ENCODE results near the gene TACR1. TPM values are rescaled to one million over a fixed set of nuclear protein-coding genes. Genes with fewer than 3 reads are reported as not detected.

TACR1 gene
- total RNA-seq, 3 donors from 2014 or later = 1.3 to 5.9 (median 2.4) TPM

DNA sequence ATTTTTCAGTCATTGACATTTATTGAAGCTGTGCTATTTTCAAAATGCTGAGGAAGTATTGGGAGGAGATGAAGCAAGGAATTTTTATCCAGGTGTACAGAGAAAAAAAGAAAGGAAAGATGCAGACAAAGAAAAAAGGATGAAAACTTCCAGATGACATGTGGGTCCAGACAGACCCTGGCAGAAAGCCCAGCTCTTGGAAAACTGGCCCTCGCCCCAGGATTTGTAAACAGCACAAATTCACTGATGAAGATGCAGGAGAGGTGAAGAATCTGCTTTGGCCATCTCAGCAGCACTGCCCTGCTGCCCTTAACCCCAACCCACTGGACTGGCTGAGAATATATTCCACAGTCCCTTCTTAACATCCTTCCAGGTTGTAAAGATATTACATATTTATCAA lies 12.5 kb downstream of the TACR1 start:
- no peaks in the 10 kb centered on the region for H3K27me3 ChIP-seq
- H3K36me3 ChIP-seq = no peaks in the 10 kb centered on the region
- intact Hi-C loops (cut with DNase I; ENCODE audit: low total_unique reads) = no loop called here
- H3K27ac ChIP-seq = no peak overlapping the region
- TF ChIP-seq, protein P1, sequence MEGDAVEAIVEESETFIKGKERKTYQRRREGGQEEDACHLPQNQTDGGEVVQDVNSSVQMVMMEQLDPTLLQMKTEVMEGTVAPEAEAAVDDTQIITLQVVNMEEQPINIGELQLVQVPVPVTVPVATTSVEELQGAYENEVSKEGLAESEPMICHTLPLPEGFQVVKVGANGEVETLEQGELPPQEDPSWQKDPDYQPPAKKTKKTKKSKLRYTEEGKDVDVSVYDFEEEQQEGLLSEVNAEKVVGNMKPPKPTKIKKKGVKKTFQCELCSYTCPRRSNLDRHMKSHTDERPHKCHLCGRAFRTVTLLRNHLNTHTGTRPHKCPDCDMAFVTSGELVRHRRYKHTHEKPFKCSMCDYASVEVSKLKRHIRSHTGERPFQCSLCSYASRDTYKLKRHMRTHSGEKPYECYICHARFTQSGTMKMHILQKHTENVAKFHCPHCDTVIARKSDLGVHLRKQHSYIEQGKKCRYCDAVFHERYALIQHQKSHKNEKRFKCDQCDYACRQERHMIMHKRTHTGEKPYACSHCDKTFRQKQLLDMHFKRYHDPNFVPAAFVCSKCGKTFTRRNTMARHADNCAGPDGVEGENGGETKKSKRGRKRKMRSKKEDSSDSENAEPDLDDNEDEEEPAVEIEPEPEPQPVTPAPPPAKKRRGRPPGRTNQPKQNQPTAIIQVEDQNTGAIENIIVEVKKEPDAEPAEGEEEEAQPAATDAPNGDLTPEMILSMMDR (IDR thresholded peaks at IDR 0.05) = no peak
- no peak for TF ChIP-seq POLR2AphosphoS5 (IDR thresholded peaks at IDR 0.05)
- TF ChIP-seq POLR2A (IDR thresholded peaks at IDR 0.05) = no peak
- no peak overlapping the region for H3K4me3 ChIP-seq
- no peak for DNase-seq (ENCODE audit: low spot score in 2 of 2)
- no peaks in the 10 kb centered on the region for H3K9me3 ChIP-seq
- H3K4me1 ChIP-seq = no peaks in the 10 kb centered on the region

DNA sequence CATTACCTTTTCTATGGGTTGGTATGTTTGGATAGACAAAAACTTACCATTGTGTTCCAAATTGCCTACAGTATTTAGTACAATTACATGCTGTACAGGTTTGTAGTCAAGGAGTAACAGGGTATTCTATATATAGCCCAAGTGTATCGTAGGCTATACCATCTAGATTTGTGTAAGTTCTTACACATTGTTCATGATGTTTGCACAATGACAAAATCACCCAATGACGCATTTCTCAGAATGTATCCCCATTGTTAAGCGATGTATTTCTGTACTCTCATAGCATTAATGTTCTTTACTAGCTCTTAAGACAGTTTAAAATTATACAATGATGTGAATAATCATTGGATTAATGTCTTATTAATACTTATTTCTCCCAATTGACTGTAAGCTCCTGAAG lies 16.7 kb downstream of the TACR1 start:
- no peaks in the 10 kb centered on the region for H3K4me1 ChIP-seq
- no peak overlapping the region for H3K27ac ChIP-seq
- no peaks in the 10 kb centered on the region for H3K9me3 ChIP-seq
- no peaks in the 10 kb centered on the region for H3K27me3 ChIP-seq
- intact Hi-C loops (cut with DNase I; ENCODE audit: low total_unique reads) = no loop called here
- no peaks in the 10 kb centered on the region for H3K36me3 ChIP-seq
- TF ChIP-seq, protein P1 (IDR thresholded peaks at IDR 0.05) = no peak
- TF ChIP-seq POLR2AphosphoS5 (IDR thresholded peaks at IDR 0.05) (no peak), POLR2A (IDR thresholded peaks at IDR 0.05) (no peak)
- DNase-seq (ENCODE audit: low spot score in 2 of 2) = no peak
- no peak overlapping the region for H3K4me3 ChIP-seq

DNA sequence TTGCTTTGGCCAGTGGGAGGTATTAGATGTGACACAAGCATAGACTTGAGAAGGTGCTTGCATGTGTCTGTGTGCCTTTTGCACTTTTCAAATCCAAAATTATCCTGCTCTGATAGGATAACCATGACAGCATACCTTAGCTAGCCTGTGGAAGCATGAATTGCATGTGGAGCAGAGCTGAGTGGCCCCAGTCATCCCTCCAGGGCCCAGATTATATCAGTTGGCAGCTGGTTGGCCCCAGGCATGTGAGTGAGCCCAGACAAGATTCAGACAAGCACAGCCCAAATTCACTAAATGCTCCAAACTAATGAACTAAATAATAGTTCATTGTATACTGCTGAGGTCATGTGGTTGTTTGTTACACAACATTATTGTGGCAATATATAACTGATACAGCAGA lies 18.8 kb downstream of the TACR1 start:
- H3K9me3 ChIP-seq = no peaks in the 10 kb centered on the region
- no peak overlapping the region for H3K4me3 ChIP-seq
- H3K4me1 ChIP-seq = no peaks in the 10 kb centered on the region
- no peaks in the 10 kb centered on the region for H3K27me3 ChIP-seq
- no peak for TF ChIP-seq POLR2AphosphoS5 (IDR thresholded peaks at IDR 0.05)
- TF ChIP-seq POLR2A (IDR thresholded peaks at IDR 0.05) = no peak
- TF ChIP-seq, protein P1 (IDR thresholded peaks at IDR 0.05) = no peak
- no peaks in the 10 kb centered on the region for H3K36me3 ChIP-seq
- DNase-seq (ENCODE audit: low spot score in 2 of 2) = no peak
- no peak overlapping the region for H3K27ac ChIP-seq
- intact Hi-C loops (cut with DNase I; ENCODE audit: low total_unique reads) = no loop called here

DNA sequence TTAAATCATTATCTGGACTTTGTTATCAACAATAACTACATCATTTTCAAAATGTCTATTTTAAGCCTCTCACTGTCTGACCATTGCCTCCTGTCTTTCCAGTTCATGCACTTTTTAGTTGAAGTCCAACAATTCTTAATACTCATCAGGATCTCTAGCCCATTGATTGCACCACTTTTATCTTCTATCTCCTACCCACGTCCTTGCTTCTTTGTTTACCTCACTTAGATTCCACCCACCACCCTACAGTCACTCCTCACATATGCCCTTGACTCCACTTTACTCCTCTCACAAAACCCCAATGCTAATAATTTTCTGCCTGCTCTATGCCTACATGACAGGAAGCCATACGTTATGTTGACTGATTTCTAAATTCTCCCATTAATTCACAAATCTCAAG lies 21.9 kb downstream of the TACR1 start:
- Histone ChIP-seq H3K27ac (no peak overlapping the region), H3K4me3 (no peak overlapping the region), H3K36me3 (no peaks in the 10 kb centered on the region), H3K9me3 (no peaks in the 10 kb centered on the region), H3K27me3 (no peaks in the 10 kb centered on the region), H3K4me1 (no peaks in the 10 kb centered on the region)
- TF ChIP-seq POLR2AphosphoS5 (IDR thresholded peaks at IDR 0.05) (no peak), POLR2A (IDR thresholded peaks at IDR 0.05) (no peak)
- TF ChIP-seq, protein P1 (IDR thresholded peaks at IDR 0.05) = no peak
- no peak for DNase-seq (ENCODE audit: low spot score in 2 of 2)
- intact Hi-C loops (cut with DNase I; ENCODE audit: low total_unique reads) = no loop called here

DNA sequence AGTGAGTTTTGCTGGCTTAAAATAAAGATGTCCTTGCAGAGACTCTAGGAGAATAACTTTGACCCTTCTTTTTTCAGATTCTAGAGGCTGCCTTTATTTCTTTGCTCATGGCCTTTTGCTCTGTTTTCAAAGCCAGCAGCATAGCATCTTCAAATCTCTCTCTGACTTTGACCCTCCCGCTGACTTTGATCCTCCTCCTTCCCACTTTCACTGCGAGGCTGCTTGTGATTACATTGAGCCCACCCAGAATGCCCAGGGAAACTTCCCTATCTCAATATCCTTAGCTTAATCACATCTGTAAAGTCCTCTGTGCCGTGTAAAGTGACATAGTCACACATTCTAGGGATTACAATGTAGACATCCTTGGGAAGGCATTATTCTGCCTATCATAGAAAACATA lies 23.9 kb downstream of the TACR1 start:
- Histone ChIP-seq H3K9me3 (no peaks in the 10 kb centered on the region), H3K27ac (no peak overlapping the region), H3K36me3 (no peaks in the 10 kb centered on the region), H3K4me1 (no peaks in the 10 kb centered on the region), H3K4me3 (no peak overlapping the region), H3K27me3 (no peaks in the 10 kb centered on the region)
- intact Hi-C loops (cut with DNase I; ENCODE audit: low total_unique reads) = no loop called here
- DNase-seq (ENCODE audit: low spot score in 2 of 2) = no peak
- TF ChIP-seq, protein P1 (IDR thresholded peaks at IDR 0.05) = no peak
- TF ChIP-seq POLR2A (IDR thresholded peaks at IDR 0.05) (no peak), POLR2AphosphoS5 (IDR thresholded peaks at IDR 0.05) (no peak)

Data from breast epithelium (tissue), 4 donors.